GM18526 (cell line): ENCODE data around the gene HIVEP1.

Experiments
- POLR2A ChIP-seq: IDR thresholded peaks from 3 replicates; pipeline ENCODE4 v1.6.1; 2011; ENCODE audit not compliant: insufficient read length; ENCODE audit errors: extremely low read depth

HIVEP1 gene

DNA sequence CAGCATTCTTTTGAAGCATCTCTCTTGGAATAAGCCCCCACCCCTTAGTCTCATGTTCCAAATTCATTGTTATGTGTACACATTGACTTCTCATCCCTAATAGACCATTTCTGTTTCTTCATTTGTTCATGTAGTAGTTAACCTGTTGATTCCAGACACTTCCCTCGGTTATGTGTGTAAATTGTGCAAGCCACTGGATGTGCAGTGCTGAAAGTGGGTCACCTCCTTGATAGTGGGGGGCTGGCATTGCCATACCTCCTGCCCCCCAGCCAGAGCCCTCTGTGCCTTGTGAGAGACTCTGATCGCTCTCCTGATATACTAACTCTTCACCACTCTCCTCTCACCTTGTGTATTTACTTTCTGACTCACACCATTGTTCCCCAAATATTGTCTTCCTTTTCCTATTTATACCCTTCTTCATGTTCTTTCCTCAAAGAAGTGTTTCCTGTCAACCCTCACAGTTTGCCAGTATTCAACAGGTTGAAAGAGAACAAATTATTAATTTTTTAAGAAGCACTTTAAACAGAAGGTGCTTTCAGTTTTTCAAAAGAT is 59.0 kb downstream of the HIVEP1 start:
- no peak for TF ChIP-seq POLR2A

DNA sequence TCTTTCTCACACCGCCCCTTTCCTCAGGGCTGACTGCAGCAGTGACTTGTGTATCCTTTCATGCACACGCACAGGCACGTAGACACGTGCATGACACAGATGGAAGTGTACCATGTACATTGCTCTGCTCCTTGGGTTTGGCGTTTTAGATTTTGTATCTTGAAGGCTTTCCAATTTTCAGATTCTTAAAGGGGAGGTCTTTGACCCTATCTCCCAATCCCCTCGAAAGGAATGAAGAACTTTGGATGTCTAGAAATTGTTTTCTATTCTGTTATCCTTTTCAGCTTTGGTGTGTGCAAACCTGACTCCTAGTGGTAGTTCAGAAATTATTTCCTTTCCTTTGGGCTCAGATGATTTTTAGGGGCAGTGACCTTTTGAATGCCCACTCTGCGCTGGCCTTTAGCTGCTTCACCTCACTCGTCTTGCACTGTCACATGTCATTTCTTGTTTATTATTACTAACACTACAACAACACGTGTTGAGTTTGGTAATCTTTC is 63.0 kb downstream of the HIVEP1 start:
- no peak for TF ChIP-seq POLR2A

DNA sequence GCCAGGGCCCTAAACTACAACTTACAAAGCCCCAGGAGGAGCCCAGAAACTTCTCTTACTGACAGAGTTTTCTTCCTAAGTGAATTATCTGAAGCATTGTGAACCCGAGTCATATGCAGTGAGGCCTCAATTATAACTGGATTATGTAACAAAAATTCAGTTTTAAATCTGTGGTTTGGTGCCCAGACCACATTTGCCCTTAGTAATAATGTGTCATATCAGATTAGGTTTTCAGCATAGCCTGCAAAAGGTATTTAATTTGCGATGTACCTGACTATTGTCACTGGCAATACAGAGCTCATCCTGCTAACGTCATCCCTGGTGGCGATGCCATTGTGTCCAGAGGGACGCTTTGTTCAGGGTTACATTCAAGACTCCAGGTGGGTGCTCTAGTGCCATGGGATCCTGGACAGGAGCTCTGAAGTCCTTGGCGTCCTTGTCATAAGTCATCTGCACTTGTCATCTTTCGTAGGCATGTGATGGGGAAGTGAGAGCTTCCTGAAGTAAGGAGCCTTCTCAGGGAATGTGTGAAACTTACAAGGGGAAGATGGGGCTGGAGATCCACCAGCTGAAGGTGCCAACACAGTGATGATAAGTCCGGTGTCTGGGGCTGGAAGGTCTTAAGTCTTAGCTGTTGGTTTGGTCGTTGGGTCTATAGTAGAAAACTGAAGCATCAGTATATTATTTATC is 65.1 kb downstream of the HIVEP1 start:
- no peak for TF ChIP-seq POLR2A

GRCh38 chr6:12078014-12078413 is 65.9 kb downstream of the HIVEP1 start:
- TF ChIP-seq POLR2A = no peak

DNA sequence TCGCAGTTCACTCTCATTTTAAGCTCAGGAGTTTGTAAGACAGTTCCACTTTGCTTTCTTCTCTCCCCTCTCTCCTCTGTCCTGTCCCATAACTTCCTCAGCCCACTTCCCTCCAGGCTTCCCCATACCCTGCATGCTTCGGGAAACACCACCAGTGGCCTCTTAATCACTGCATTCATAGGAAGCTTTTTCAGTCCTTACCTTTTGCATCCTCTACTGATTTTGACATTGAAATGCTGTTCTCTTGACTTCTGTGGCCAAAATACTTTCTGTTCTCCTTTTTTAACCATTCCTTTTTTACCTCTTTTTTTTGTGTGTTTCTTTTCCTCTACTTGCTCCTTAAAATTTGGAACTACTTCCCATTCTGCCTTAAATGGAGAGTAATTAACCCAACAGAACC is 69.7 kb downstream of the HIVEP1 start:
- TF ChIP-seq POLR2A = no peak

DNA sequence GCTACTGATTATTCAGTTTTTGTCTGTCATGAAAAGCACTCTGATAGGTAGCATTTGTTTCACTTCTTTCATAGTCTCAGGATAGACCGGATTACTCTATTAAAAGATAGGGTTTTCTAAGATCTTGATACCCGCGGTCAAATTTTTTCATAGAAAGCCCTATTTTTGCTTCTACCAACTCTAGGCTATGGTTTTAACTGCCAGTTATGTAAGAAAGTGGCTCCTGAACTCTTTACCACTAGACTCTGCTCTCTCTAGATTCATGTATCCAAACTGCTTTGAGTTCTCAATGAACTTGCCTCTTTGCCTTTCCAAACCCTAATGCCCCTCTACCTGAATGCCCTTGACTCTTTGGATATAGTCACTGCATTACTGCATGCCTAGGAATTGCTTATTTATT is 70.3 kb downstream of the HIVEP1 start:
- no peak for TF ChIP-seq POLR2A

DNA sequence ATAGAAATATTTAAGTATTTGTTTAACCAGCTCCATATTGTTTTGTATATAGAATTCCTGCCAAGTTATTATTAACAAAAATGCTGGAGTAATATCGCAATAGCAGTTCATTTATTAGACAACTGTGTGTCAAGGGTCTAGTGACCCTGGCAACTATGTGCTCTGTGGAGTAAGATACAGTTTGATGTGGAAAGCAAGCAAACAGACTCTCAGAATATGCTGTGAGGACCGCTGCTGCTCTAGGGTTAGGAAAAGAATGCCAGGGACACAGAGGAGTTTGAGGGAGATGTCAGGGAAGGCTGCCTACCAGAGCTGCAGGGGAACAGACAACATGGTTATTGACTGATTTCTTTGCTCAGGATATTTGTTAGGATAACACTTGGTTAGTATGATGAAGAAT is 71.2 kb downstream of the HIVEP1 start:
- TF ChIP-seq POLR2A = no peak

GRCh38 chr6:12083763-12084162 is 71.7 kb downstream of the HIVEP1 start:
- TF ChIP-seq POLR2A = no peak

DNA sequence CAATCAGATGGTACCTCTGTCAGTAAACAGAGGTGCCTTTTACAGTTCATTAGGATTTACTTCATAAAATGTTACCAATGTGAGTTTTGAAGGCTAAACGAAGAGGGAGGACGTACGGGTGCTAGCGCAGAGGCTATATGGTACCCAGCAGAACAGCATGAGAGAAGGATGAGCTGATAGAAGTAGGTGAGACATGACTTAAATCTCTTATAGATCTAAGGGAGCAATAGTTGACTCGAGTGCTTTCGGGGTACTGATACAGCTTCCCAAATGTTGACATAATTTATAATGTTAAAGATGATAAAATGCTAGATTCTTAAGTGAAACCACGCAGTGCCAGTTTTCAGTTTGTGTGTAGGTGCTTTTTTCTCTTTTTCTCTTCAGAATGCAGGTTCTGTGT is 72.6 kb downstream of the HIVEP1 start:
- TF ChIP-seq POLR2A = no peak

- TF ChIP-seq POLR2A = no peak
Measured at GRCh38 chr6:12088531-12088930, 76.4 kb downstream of the HIVEP1 start.

DNA sequence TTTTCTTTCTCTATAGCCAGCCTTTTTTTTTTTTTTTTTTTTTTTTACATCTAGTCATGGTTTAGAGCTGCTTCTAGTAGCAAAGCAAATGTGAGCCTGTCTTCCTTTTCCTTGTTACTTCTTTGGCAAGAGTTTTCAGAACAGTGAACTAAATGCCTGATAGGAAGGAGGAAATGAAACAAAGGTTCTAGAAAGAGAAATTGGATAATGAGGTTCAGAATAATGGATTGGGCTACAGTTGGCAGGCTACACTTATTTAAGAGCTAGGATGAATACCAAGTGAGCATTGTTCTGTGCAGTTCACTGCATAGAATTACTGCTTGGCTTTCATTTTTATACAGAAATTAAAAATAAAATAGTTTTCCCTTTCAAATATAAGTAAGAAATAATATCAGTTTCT is 78.6 kb downstream of the HIVEP1 start:
- TF ChIP-seq POLR2A = no peak

- no peak for TF ChIP-seq POLR2A
Measured at GRCh38 chr6:12092762-12093161, 80.7 kb downstream of the HIVEP1 start.

DNA sequence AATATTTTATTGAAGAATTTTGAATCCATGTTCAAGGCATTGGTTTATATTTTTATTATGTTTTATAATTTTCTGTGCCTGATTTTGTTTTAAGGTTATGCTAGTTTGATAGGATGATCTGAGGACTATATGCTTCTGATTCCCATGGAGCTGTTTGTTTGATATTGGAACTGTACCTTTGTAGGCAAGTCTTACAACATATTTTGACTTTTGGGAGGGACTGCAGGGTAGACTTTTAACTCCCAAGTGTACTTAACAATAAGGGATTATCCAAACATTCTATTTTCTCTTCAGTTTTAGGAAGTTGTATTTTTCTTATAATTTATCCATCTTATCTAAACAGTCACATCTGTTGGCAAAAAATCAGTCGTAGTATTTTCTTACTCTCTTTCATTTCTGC is 82.6 kb downstream of the HIVEP1 start:
- TF ChIP-seq POLR2A = no peak

DNA sequence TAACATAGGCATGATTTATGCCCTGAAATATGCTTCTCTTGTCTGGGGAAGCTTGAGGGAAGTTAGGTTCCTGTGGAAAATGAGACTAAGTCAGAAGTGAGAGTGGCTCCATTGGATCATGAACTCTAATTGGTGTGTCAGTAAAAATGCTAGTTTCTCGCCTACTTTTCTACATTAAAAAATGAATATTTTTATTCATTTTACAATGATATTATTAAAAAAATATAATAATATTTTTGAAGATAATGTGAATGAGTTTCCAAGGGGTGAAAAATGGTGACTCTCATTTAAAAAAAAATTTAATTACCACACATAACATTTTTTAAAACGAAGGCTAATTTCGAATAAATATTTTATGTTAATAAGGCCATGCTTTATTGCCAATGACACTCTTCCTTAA is 84.2 kb downstream of the HIVEP1 start:
- TF ChIP-seq POLR2A = no peak

- no peak for TF ChIP-seq POLR2A
Measured at GRCh38 chr6:12097791-12098190, 85.7 kb downstream of the HIVEP1 start.

- no peak for TF ChIP-seq POLR2A
Measured at GRCh38 chr6:12099623-12100338, 87.7 kb downstream of the HIVEP1 start.
